Neural cell (in vitro differentiated cells): ENCODE measurements around the gene EMID1. TPM values are rescaled to one million over a fixed set of nuclear protein-coding genes. Genes with fewer than 3 reads are reported as not detected.

Experiments used
- H2AFZ ChIP-seq: fragments of 200-600, 300-800 bp; sonication (generic), shearing (Covaris generic); 2 replicates; pipeline ENCODE4 v1.6.0; 2014; ENCODE audit warnings: low read depth, mild to moderate bottlenecking, antibody characterized with exemption, low read length, moderate library complexity
- H3F3A ChIP-seq: fragments of 200-600 bp; shearing (Covaris generic); 2 replicates; pipeline ENCODE4 v1.6.1; 2016; ENCODE audit warnings: mild to moderate bottlenecking, moderate library complexity, mixed read lengths, antibody characterized with exemption, low read length; ENCODE audit not compliant: insufficient read depth, poor library complexity, severe bottlenecking
- H3K27ac ChIP-seq: fragments of 200-600, 300-800 bp; sonication (generic), shearing (Covaris generic); 2 replicates; pipeline ENCODE4 v1.5.1; 2014; ENCODE audit warnings: mild to moderate bottlenecking, low read length, moderate library complexity
- H3K27me3 ChIP-seq: fragments of 300-800, 200-600 bp; sonication (generic), shearing (Covaris generic); 2 replicates; pipeline ENCODE4 v1.6.0; 2014; ENCODE audit warnings: mild to moderate bottlenecking, low read depth, low read length, moderate library complexity; ENCODE audit not compliant: insufficient read depth
- H3K36me3 ChIP-seq: fragments of 300-800, 200-600 bp; sonication (generic), shearing (Covaris generic); 2 replicates; pipeline ENCODE4 v1.5.1; 2014; ENCODE audit warnings: mild to moderate bottlenecking, antibody characterized with exemption, low read length, moderate library complexity; ENCODE audit not compliant: insufficient read depth
- H3K4me2 ChIP-seq: fragments of 300-800, 200-600 bp; sonication (generic), shearing (Covaris generic); 2 replicates; pipeline ENCODE4 v1.6.0; 2014; ENCODE audit warnings: mild to moderate bottlenecking, low read length
- H3K4me3 ChIP-seq: fragments of 300-800, 200-600 bp; sonication (generic), shearing (Covaris generic); 2 replicates; pipeline ENCODE4 v1.5.1; 2014; ENCODE audit warnings: mild to moderate bottlenecking, low read length, moderate library complexity
- H3K79me2 ChIP-seq: fragments of 200-600 bp; shearing (Covaris generic); replicated peaks from 2 replicates; pipeline ENCODE4 v1.6.0; 2014; ENCODE audit warnings: mild to moderate bottlenecking, low read length, moderate library complexity; ENCODE audit not compliant: insufficient read depth
- H3K9ac ChIP-seq: fragments of 300-800, 200-600 bp; sonication (generic), shearing (Covaris generic); 2 replicates; pipeline ENCODE4 v1.6.1; 2016; ENCODE audit warnings: mild to moderate bottlenecking, low read length, mixed read lengths
- H3K9me2 ChIP-seq: fragments of 200-600 bp; shearing (Covaris generic); 2 replicates; pipeline ENCODE4 v1.6.1; 2016; ENCODE audit warnings: mild to moderate bottlenecking, low read length, mixed read lengths; ENCODE audit not compliant: insufficient read depth
- H3K9me3 ChIP-seq: fragments of 200-600, 300-800 bp; sonication (generic), shearing (Covaris generic); 2 replicates; pipeline ENCODE4 v1.6.1; 2016; ENCODE audit warnings: mild to moderate bottlenecking, mixed run types, low read length, moderate library complexity, mixed read lengths
- H4K20me1 ChIP-seq: fragments of 200-600 bp; shearing (Covaris generic); 2 replicates; pipeline ENCODE4 v1.6.1; 2016; ENCODE audit warnings: mild to moderate bottlenecking, mixed run types; ENCODE audit not compliant: insufficient read depth
- CTCF ChIP-seq: fragments of 450-650 bp; IDR thresholded peaks from 2 replicates; pipeline ENCODE4 v1.5.1; 2014; ENCODE audit warnings: antibody characterized with exemption, mild to moderate bottlenecking, moderate library complexity; ENCODE audit not compliant: poor library complexity, severe bottlenecking
- EP300 ChIP-seq: fragments of 450-650 bp; conservative IDR thresholded peaks from 2 replicates; pipeline ENCODE4 v1.6.1; 2014; ENCODE audit warnings: antibody characterized with exemption, mild to moderate bottlenecking, moderate library complexity; ENCODE audit not compliant: poor library complexity, severe bottlenecking
- EZH2 ChIP-seq: fragments of 200-600, 300-800 bp; shearing (Covaris generic), sonication (generic); IDR thresholded peaks from 2 replicates; pipeline ENCODE4 v1.6.1; 2014; ENCODE audit warnings: antibody characterized with exemption, low read length, borderline replicate concordance, mild to moderate bottlenecking; ENCODE audit not compliant: insufficient read depth, poor library complexity, severe bottlenecking
- MXI1 ChIP-seq: fragments of 450-650 bp; conservative IDR thresholded peaks from 2 replicates; pipeline ENCODE4 v1.6.1; 2014; ENCODE audit warnings: antibody characterized with exemption, mild to moderate bottlenecking; ENCODE audit not compliant: poor library complexity, severe bottlenecking
- POLR2AphosphoS5 ChIP-seq: IDR thresholded peaks from 2 replicates; pipeline ENCODE4 v1.6.1; 2012
- RAD21 ChIP-seq: fragments of 450-650 bp; conservative IDR thresholded peaks from 2 replicates; pipeline ENCODE4 v1.6.1; 2014; ENCODE audit warnings: antibody characterized with exemption, mild to moderate bottlenecking, moderate library complexity
- SMC3 ChIP-seq: fragments of 450-650 bp; conservative IDR thresholded peaks from 2 replicates; pipeline ENCODE4 v1.6.1; 2014; ENCODE audit warnings: antibody characterized with exemption, mild to moderate bottlenecking, moderate library complexity; ENCODE audit not compliant: poor library complexity
- TAF1 ChIP-seq: IDR thresholded peaks from 2 replicates; pipeline ENCODE4 v1.6.1; 2012; ENCODE audit warnings: low read depth
- polyA plus RNA-seq: library from polyadenylated mRNA; depleted of rRNA; stranded (reverse); fragments of >200 nt; gene quantifications from 2 replicates; pipeline ENCODE4 v1.2.3, GENCODE V29; 2014
- TF ChIP-seq, protein P1 (sequence below): IDR thresholded peaks from 2 replicates; pipeline ENCODE4 v1.6.1; 2012; ENCODE audit warnings: borderline replicate concordance

Gene EMID1
- polyA plus RNA-seq, 1 donor from 2014 or later = 14.1 TPM

DNA sequence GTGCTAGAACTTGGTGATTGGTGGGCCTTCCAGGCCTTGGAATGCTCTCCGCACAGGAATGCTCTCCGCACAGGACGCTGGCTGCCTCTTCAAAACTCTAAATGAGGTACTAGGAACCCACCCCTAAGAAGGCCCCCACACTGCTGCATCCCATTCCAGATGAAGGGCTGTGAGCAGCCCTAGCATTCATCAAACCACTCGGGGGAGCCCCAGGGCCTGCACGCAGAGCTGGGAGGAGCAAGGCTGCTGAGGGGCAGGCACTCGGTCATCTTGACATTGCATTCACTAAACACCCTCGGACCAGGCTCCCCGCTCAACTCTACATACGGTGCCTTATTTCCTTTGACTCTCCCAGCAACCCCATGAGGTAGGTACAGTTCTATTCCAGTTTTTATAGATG is 49.2 kb upstream of the EMID1 start:
- H3K4me3 ChIP-seq = no peak overlapping the region
- TF ChIP-seq SMC3 (no peak), MXI1 (no peak), EZH2 (no peak), TAF1 (no peak), POLR2AphosphoS5 (no peak), CTCF (no peak), EP300 (no peak), RAD21 (no peak)
- TF ChIP-seq, protein P1, sequence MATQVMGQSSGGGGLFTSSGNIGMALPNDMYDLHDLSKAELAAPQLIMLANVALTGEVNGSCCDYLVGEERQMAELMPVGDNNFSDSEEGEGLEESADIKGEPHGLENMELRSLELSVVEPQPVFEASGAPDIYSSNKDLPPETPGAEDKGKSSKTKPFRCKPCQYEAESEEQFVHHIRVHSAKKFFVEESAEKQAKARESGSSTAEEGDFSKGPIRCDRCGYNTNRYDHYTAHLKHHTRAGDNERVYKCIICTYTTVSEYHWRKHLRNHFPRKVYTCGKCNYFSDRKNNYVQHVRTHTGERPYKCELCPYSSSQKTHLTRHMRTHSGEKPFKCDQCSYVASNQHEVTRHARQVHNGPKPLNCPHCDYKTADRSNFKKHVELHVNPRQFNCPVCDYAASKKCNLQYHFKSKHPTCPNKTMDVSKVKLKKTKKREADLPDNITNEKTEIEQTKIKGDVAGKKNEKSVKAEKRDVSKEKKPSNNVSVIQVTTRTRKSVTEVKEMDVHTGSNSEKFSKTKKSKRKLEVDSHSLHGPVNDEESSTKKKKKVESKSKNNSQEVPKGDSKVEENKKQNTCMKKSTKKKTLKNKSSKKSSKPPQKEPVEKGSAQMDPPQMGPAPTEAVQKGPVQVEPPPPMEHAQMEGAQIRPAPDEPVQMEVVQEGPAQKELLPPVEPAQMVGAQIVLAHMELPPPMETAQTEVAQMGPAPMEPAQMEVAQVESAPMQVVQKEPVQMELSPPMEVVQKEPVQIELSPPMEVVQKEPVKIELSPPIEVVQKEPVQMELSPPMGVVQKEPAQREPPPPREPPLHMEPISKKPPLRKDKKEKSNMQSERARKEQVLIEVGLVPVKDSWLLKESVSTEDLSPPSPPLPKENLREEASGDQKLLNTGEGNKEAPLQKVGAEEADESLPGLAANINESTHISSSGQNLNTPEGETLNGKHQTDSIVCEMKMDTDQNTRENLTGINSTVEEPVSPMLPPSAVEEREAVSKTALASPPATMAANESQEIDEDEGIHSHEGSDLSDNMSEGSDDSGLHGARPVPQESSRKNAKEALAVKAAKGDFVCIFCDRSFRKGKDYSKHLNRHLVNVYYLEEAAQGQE = no peak
- no peak overlapping the region for H2AFZ ChIP-seq
- no peaks in the 10 kb centered on the region for H3K36me3 ChIP-seq
- H4K20me1 ChIP-seq = no peaks in the 10 kb centered on the region
- H3K27ac ChIP-seq = no peak overlapping the region
- no peak overlapping the region for H3K9ac ChIP-seq
- H3K4me2 ChIP-seq = no peak overlapping the region
- no peaks in the 10 kb centered on the region for H3F3A ChIP-seq
- no peaks in the 10 kb centered on the region for H3K9me3 ChIP-seq
- no peaks in the 10 kb centered on the region for H3K27me3 ChIP-seq
- no peaks in the 10 kb centered on the region for H3K9me2 ChIP-seq
- H3K79me2 ChIP-seq = no peaks in the 10 kb centered on the region

DNA sequence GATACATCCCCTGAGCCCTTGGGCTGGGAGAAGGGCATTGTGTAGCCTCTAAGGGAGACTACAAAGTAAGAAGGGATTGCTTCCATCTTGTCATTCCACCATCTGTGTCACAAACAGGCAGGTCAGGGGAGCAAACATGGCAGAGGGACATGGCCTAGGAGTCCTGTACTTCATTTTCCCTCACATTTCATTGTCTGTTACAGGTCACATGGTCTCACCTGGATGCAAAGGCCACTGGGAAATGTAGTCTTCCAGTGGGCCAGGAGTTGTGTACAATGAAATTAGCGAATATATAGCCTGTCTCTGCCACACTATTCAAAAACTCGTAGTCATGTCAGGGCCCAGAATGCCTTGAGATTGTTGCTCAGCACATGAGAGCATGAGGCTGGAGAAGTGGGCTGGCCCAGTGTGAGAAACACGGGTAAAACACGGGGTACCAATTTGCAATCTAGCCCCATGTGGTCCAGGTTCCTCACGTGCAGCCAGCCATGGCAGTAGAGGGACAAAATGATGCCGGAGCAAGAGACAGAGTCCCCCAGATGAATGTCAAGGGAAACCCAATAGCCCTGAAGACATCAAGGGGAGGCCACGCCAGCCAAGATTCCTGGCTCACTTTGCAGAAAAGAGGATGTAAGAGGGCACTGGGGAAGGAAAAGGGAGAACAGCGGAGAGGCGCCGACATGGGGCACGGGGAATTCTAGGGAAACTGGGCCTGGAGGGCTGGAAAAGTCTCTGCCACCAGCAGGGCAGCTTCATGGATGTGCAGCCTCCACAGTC is 47.7 kb upstream of the EMID1 start:
- no peaks in the 10 kb centered on the region for H3F3A ChIP-seq
- no peaks in the 10 kb centered on the region for H3K9me2 ChIP-seq
- no peaks in the 10 kb centered on the region for H3K36me3 ChIP-seq
- no peak overlapping the region for H3K4me3 ChIP-seq
- H3K4me2 ChIP-seq = no peak overlapping the region
- no peaks in the 10 kb centered on the region for H3K79me2 ChIP-seq
- H3K27me3 ChIP-seq = no peaks in the 10 kb centered on the region
- no peak overlapping the region for H3K27ac ChIP-seq
- no peak overlapping the region for H3K9ac ChIP-seq
- H3K9me3 ChIP-seq = no peaks in the 10 kb centered on the region
- H4K20me1 ChIP-seq = no peaks in the 10 kb centered on the region
- H2AFZ ChIP-seq = no peak overlapping the region
- TF ChIP-seq SMC3 = no peak
- TF ChIP-seq MXI1 = no peak
- no peak for TF ChIP-seq RAD21
- TF ChIP-seq, protein P1 = no peak
- no peak for TF ChIP-seq TAF1
- TF ChIP-seq EP300 = no peak
- TF ChIP-seq CTCF = no peak
- TF ChIP-seq POLR2AphosphoS5 = no peak
- TF ChIP-seq EZH2 = no peak
